GM19372 (cell line): ENCODE results near the gene TBX1.

Source experiments
- ATAC-seq: cut with Tn5 transposase; IDR thresholded peaks from one replicate; pipeline ENCODE4 v1.9.1; 2021; ENCODE audit warnings: mild to moderate bottlenecking, low read depth, moderate library complexity; ENCODE audit not compliant: unreplicated experiment

Gene TBX1

GRCh38 chr22:19751497-19752245 is 8.9 kb upstream of the TBX1 start:
- ATAC-seq, result no peak

- no peak for ATAC-seq
Measured at GRCh38 chr22:19753090-19753842, 7.3 kb upstream of the TBX1 start.

GRCh38 chr22:19753996-19754700 is 6.4 kb upstream of the TBX1 start:
- ATAC-seq, result no peak

GRCh38 chr22:19754701-19755144 is 5.9 kb upstream of the TBX1 start:
- no peak for ATAC-seq

GRCh38 chr22:19755145-19755710 is 5.3 kb upstream of the TBX1 start:
- ATAC-seq, result no peak

- ATAC-seq, result no peak
Measured at GRCh38 chr22:19755722-19756287, 4.8 kb upstream of the TBX1 start.

GRCh38 chr22:19756288-19757128 is 4.1 kb upstream of the TBX1 start:
- ATAC-seq, result no peak

- no peak for ATAC-seq
Measured at GRCh38 chr22:19757140-19757984, 3.2 kb upstream of the TBX1 start.

- ATAC-seq, result no peak
Measured at GRCh38 chr22:19757985-19758895, 2.3 kb upstream of the TBX1 start.

GRCh38 chr22:19758896-19759426 is 1.6 kb upstream of the TBX1 start:
- no peak for ATAC-seq

GRCh38 chr22:19759427-19760057 is 1.0 kb upstream of the TBX1 start:
- ATAC-seq, result no peak

GRCh38 chr22:19760951-19761724 is 560 bp downstream of the TBX1 start:
- ATAC-seq, result no peak

- ATAC-seq, result no peak
Measured at GRCh38 chr22:19761725-19762567, 1.4 kb downstream of the TBX1 start.

GRCh38 chr22:19762568-19763457 is 2.2 kb downstream of the TBX1 start:
- ATAC-seq, result no peak
